NK-92 treated with Interleukin-12 subunit alpha and Interleukin-12 subunit beta, amount 100 ng/mL, for 24 hours (cell line): ENCODE data around the gene MAU2.
A peak's percentile ranks its signal among the peaks of the same experiment; 100 is the strongest.
"Not testable (repeated sequence)": the region's sequence is repeated elsewhere in the genome, so short reads cannot be mapped to it uniquely, and the experiment has no call there.

Source experiments
- DNase-seq: peaks from one replicate; lab custom pipeline; 2025; lab: John Stamatoyannopoulos, UW

The MAU2 gene

GRCh38 chr19:19382118-19382517 is 61.5 kb downstream of the MAU2 start:
- no peak for DNase-seq

- DNase-seq = no peak
These were observed 63.9 kb downstream of the MAU2 start for GRCh38 chr19:19384486-19384885.

DNA sequence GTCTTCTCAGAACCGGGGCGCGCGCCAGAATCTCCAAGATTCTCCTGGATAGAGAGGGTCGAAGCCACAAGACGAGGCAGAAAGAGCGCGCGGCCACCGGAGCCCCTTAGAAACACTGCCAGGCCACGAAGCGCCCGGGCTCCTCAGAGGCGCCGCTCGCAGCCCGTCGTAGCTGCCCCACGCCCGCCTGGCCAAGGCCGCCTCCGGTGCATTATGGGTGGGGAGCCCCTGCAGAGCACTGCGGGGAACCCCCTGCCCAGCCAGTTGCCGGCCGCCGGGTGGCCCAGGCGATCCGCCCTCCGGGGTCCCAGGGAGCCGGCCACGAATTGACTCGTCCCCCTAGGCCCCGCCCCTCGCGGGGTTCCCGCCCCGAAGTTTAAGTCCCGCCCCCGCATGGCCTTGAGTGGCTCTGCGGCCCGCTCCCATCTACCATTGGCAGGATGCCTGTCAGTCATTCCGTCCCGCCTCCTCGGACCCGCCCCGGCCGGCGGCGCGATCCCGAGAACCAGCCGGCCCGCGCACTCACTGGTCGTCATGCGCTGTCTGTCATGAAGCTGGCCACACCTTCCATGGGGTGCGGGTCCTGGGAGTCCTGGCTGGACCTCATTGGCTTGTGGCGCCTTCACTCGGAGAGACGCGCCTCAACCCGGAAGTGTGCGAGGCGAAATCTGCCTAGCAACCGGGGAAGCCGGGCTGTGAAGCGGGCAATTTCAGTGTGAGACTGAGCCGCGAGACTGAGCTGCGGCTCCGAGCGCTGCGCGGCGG is 64.7 kb downstream of the MAU2 start:
- DNase-seq = peak; percentile 99

DNA sequence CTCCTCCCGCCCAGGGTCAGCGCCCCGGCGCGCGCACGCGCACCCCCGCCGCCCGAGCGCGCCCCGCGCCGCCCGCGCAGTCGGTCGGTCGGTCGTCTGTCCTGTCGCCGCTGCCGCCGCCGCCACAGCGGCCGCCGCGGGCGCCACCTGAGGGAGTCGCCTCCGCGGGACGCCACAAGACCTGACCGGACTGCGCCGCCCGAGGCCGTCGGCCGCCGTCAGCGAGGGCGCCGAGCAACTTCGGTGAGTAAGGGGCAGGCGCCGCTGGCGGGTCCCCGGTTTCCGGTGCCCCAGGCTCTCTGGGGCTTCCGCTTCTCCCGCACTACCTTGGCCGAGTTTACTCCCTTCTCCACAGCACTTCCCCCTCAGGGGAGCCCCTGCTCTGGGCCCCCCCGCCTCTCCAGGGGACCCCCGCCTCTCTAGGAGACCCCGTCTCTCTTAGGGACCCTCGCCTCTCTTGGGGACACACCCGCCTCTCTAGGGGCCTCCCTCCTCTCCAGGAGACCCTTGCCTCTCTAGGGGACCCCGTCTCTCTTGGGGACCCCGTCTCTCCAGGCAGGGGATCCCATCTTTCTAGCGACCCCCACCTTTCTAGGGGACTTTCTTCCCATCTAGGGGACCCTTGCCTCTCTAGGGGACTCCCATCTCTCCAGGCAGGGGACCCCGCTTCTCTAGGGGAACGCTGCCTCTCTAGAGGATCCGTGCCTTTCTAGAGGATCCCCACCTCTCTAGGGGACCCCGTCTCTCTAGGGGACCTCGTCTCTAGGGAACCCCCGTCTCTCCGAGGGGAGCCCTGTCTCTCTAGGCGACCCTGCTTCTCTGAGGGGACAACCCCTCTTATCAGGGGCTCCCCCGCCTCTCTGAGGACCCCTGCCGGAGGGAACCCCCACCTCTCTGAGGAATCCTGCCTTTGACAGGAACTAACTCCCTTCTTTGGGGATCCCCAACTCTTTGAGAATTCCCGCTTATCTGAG is 65.6 kb downstream of the MAU2 start:
- DNase-seq = peak; percentile 76

GRCh38 chr19:19387108-19387507 is 66.5 kb downstream of the MAU2 start:
- DNase-seq = no peak

- no peak for DNase-seq
These were observed 68.2 kb downstream of the MAU2 start for GRCh38 chr19:19388568-19389555.

DNA sequence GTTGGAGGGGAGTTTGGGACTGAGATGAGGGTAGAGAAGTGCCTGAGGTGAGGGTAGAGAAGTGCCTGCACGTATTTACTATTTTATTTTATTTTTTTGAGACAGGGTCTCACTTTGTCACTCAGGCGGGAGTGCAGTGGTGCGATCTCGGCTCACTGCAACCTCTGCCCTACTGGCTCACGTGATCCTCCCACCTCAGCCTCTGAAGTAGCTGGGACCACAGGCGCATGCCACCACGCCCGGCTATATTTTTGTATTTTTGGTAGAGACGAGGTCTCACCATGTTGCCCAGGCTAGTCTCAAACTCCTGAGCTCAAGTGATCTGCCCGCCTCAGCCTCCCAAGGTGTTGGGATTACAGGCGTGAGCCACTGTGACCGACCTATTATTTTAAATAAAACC is 69.1 kb downstream of the MAU2 start:
- not testable (repeated sequence) for DNase-seq

DNA sequence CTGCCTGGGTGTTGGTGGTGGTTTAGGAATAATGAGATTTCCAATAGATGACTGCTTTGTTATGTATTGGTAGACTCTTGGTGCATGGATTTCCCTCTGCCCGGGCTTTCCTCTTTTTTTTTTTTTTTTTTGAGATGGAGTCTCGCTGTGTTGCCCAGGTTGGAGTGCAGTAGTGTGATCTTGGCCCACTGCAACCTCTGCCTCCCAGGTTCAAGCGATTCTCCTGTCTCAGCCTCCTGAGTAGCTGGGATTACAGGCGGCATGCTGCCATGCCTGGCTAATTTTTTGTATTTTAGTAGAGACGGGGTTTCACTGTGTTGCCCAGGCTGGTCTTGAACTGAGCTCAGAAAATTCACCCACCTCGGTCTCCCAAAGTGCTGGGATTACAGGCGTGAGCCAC is 73.7 kb downstream of the MAU2 start:
- not testable (repeated sequence) for DNase-seq

GRCh38 chr19:19399733-19400433 is 79.3 kb downstream of the MAU2 start:
- no peak for DNase-seq

DNA sequence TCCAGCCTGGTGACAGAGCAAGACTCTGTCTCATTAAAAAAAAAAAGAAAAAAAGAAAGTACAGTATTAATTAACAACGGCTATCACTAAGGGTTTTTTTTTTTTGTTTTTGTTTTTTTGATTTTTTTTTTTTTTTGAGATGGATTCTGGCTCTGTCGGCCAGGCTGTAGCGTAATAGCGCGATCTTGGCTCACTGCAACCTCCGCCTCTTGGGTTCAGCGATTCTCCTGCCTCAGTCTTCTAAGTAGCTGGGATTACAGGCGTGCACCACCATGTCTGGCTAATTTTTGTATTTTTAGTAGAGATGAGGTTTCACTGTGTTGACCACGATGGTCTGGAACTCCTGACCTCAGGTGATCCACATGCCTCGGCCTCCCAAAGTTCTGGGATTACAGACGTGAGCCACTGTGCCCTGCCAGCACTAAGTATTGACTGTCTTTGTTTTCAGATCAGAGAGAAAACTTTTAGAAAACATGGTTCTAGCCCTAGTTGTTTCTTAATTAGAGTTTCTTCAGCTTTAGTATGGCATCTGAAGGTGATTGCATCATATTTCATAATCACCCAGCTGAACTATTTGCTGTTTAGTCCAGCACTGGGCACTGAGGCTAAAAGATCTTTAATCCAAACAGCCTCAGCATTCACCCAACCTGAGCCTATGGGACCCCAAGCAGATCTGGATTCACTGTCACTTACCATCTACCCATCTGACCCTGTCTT is 82.2 kb downstream of the MAU2 start:
- no peak for DNase-seq

GRCh38 chr19:19403373-19403901 is 82.8 kb downstream of the MAU2 start:
- DNase-seq = peak; percentile 32

DNA sequence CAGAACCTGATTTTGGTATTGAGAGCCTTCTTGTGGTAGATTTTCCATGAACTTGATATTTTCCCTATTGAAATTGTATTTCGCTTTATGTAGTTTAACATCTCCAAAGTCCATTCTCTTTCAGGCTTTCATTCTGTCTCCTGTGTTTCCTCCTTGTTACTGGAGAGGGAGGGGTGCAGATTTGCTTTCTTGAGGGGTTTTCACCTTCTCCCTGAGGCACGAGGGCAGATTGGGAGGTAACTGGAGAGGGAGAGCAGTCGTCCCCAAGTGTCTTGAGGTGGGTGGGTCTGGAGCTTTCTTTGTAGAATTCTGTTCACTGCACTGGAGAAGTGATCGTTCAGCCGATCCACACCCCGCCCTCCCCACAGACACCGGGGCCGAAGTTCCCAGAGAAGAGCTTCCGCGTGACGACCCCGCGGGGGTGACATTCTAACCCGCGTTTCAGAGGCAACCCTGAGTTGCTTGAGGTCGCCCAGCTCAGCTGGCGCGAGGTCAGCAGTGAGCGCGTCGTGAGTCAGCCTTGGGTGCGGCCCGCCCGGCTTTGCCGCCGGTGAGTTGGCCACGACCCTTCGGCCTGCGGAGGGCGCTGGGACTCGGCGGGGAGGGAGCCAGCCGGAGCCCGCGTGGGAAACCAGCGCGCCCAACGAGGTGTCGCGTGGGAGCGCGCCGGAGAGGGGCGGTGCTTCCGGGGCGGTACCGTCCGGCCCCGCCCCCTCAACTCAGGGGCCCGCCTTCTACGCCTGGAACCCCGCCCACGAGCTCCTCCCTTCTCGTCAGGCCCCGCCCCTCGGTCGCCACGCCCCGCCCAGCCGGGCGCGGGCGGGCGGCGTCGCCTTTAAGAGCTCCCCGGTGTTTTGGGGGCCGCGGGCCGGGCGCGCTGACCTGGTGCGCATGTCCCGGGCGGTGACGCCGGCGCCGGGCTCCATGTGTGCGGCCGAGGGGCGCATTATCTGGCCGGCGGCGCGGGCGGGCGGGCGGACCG is 84.5 kb downstream of the MAU2 start, which contains the start of gene GATAD2A:
Gene GATAD2A, plus strand, starts transcription at position 797 of the 982 bp plus-strand sequence. CDS start 59,671 bp downstream, outside the sequence.
- peak; percentile 87 for DNase-seq

GRCh38 chr19:19405971-19406877 is 85.6 kb downstream of the MAU2 start:
- peak; percentile 44 for DNase-seq

GRCh38 chr19:19406878-19407632 is 86.4 kb downstream of the MAU2 start:
- peak; percentile 25 for DNase-seq

DNA sequence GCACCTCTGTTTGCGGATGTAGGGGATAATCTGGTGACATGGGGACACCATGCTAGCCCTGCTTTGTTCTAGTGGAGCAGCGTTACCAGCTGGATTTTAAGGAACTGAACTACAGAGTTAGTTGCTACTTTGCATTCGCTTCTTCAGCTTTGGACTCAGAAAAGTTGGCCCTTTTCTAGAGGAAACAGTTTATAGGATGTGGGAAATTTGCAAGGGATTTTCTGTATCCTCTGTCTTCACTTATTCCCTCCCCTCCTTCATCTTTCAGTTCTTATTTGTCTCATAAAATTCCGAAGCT is 87.0 kb downstream of the MAU2 start:
- no peak for DNase-seq
